WTC11 (cell line): Measurements from ENCODE around the gene CD40LG. TPM values are rescaled to one million over a fixed set of nuclear protein-coding genes. Genes with fewer than 3 reads are reported as not detected.

Experiments used
- SP1 ChIP-seq: sonication (generic); formaldehyde crosslinking; conservative IDR thresholded peaks from 2 replicates; pipeline ENCODE4 v1.8.1; 2022; ENCODE audit warnings: missing genetic modification reagents
- ZNF138 ChIP-seq: sonication (generic); formaldehyde crosslinking; conservative IDR thresholded peaks from 2 replicates; pipeline ENCODE4 v1.8.1; 2022; ENCODE audit warnings: mild to moderate bottlenecking, moderate library complexity, missing genetic modification reagents
- ZNF396 ChIP-seq: fragments of 250-450 bp; sonication (Bioruptor Pico); IDR thresholded peaks from 2 replicates; pipeline ENCODE4 v1.8.0; 2021; ENCODE audit warnings: mild to moderate bottlenecking, moderate library complexity, borderline replicate concordance
- ZNF423 ChIP-seq: fragments of 250-450 bp; sonication (Bioruptor Pico); IDR thresholded peaks from 2 replicates; pipeline ENCODE4 v2.1.2; 2022; ENCODE audit warnings: mild to moderate bottlenecking, moderate library complexity
- ZNF671 ChIP-seq: fragments of 250-450 bp; sonication (Bioruptor Pico); IDR thresholded peaks from 2 replicates; pipeline ENCODE4 v1.8.0; 2021; ENCODE audit warnings: mild to moderate bottlenecking
- total RNA-seq: library from RNA; stranded (reverse); gene quantifications from 3 replicates; pipeline ENCODE4 v1.2.3, GENCODE V29; 2021
- TF ChIP-seq, protein P1 (sequence below): sonication (generic); formaldehyde crosslinking; IDR thresholded peaks from 2 replicates; pipeline ENCODE4 v1.8.1; 2022; ENCODE audit warnings: mild to moderate bottlenecking, moderate library complexity, missing genetic modification reagents
- TF ChIP-seq, protein P2 (sequence below): sonication (generic); formaldehyde crosslinking; IDR thresholded peaks from 2 replicates; pipeline ENCODE4 v1.8.1; 2022; ENCODE audit warnings: low read depth, mild to moderate bottlenecking, moderate library complexity, missing genetic modification reagents, borderline replicate concordance
- TF ChIP-seq, protein P3 (sequence below): sonication (generic); formaldehyde crosslinking; IDR thresholded peaks from 2 replicates; pipeline ENCODE4 v1.8.0; 2022; ENCODE audit warnings: mild to moderate bottlenecking, missing genetic modification reagents
- TF ChIP-seq, protein P4 (sequence below): fragments of 250-450 bp; sonication (Bioruptor Pico); conservative IDR thresholded peaks from 2 replicates; pipeline ENCODE4 v1.9.0; 2021; ENCODE audit warnings: mild to moderate bottlenecking
- TF ChIP-seq, protein P5 (sequence below): fragments of 250-450 bp; sonication (Bioruptor Pico); IDR thresholded peaks from 2 replicates; pipeline ENCODE4 v2.1.2; 2022; ENCODE audit warnings: mild to moderate bottlenecking, moderate library complexity
- TF ChIP-seq, protein P6 (sequence below): sonication (generic); formaldehyde crosslinking; IDR thresholded peaks from 2 replicates; pipeline ENCODE4 v1.8.1; 2023; ENCODE audit warnings: mild to moderate bottlenecking, missing genetic modification reagents
- TF ChIP-seq, protein P7 (sequence below): sonication (generic); formaldehyde crosslinking; IDR thresholded peaks from 2 replicates; pipeline ENCODE4 v1.8.1; 2023; ENCODE audit warnings: mild to moderate bottlenecking, missing genetic modification reagents, borderline replicate concordance

CD40LG gene
- total RNA-seq, 1 experiment from 2014 or later: not detected

DNA sequence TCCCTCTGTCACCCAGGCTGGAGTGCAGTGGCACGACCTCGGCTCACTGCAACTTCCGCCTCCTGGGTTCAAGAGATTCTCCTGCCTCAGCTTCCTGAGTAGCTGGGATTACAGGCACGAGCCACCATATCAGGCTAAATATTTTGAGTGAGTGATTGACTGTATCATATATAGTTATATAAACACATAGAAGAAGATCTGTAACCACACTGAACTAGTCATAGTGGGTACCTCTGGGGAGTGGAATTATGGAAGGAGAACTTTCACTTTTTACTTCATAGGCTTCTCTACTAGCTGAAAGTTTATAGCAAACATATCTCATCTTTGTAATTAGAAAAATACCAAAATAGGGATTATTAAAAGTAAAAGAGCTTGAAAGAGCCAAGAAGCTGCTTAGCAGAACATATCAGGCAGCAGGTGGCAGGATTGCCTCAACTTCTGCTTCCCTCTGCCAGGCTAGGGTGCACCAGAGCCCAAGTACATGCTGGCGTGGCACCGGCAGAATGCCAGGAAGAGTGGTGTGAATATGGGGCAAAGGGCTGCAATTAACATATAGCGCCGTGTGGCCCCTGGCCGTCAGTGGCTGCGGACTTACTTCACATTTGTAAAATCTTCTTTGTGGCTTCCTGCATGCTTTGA lies 39.5 kb upstream of the CD40LG start (continued):
- TF ChIP-seq, protein P1, sequence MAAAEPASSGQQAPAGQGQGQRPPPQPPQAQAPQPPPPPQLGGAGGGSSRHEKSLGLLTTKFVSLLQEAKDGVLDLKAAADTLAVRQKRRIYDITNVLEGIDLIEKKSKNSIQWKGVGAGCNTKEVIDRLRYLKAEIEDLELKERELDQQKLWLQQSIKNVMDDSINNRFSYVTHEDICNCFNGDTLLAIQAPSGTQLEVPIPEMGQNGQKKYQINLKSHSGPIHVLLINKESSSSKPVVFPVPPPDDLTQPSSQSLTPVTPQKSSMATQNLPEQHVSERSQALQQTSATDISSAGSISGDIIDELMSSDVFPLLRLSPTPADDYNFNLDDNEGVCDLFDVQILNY (CRISPR knock-in tag): no peak
- no peak for TF ChIP-seq ZNF671
- TF ChIP-seq, protein P2, sequence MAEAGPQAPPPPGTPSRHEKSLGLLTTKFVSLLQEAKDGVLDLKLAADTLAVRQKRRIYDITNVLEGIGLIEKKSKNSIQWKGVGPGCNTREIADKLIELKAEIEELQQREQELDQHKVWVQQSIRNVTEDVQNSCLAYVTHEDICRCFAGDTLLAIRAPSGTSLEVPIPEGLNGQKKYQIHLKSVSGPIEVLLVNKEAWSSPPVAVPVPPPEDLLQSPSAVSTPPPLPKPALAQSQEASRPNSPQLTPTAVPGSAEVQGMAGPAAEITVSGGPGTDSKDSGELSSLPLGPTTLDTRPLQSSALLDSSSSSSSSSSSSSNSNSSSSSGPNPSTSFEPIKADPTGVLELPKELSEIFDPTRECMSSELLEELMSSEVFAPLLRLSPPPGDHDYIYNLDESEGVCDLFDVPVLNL (CRISPR knock-in tag): no peak
- TF ChIP-seq, protein P3, sequence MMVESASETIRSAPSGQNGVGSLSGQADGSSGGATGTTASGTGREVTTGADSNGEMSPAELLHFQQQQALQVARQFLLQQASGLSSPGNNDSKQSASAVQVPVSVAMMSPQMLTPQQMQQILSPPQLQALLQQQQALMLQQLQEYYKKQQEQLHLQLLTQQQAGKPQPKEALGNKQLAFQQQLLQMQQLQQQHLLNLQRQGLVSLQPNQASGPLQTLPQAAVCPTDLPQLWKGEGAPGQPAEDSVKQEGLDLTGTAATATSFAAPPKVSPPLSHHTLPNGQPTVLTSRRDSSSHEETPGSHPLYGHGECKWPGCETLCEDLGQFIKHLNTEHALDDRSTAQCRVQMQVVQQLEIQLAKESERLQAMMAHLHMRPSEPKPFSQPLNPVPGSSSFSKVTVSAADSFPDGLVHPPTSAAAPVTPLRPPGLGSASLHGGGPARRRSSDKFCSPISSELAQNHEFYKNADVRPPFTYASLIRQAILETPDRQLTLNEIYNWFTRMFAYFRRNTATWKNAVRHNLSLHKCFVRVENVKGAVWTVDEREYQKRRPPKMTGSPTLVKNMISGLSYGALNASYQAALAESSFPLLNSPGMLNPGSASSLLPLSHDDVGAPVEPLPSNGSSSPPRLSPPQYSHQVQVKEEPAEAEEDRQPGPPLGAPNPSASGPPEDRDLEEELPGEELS (CRISPR knock-in tag): no peak
- TF ChIP-seq, protein P4, sequence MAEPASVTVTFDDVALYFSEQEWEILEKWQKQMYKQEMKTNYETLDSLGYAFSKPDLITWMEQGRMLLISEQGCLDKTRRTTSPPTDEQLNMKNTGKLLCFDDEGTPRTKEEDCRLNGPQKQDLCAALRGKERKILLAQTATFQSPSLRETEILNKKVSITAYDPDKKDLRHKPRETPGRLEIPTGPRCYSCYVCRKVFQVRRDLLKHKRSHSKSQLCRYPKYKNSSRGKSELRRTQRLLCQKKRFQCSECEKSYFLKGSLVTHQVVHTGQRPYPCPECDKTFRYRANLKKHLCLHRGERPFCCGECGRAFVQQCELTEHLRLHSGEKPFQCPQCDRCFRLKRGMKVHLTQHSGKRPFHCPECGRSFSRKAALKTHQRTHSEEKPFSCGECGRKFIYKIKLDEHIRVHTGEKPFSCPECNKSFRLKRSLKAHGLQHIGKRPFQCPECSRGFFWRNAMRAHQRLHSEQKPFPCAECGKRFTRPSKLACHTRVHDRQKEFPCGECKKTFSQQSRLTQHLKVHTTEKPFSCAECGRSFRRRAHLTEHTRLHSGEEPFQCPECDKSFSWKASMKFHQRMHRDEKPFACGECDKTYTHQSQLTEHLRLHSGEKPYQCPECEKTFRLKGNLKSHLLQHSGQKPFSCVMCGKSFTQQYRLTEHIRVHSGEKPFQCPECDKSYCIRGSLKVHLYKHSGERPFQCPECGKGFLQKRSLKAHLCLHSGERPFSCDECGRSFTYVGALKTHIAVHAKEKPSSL: no peak
- TF ChIP-seq ZNF396 (CRISPR knock-in tag): no peak
- TF ChIP-seq ZNF423 (CRISPR knock-in tag): no peak
- TF ChIP-seq ZNF138: no peak
- TF ChIP-seq SP1 (CRISPR knock-in tag): no peak
- TF ChIP-seq, protein P5, sequence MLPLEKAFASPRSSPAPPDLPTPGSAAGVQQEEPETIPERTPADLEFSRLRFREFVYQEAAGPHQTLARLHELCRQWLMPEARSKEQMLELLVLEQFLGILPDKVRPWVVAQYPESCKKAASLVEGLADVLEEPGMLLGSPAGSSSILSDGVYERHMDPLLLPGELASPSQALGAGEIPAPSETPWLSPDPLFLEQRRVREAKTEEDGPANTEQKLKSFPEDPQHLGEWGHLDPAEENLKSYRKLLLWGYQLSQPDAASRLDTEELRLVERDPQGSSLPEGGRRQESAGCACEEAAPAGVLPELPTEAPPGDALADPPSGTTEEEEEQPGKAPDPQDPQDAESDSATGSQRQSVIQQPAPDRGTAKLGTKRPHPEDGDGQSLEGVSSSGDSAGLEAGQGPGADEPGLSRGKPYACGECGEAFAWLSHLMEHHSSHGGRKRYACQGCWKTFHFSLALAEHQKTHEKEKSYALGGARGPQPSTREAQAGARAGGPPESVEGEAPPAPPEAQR (CRISPR knock-in tag): no peak
- TF ChIP-seq, protein P6, sequence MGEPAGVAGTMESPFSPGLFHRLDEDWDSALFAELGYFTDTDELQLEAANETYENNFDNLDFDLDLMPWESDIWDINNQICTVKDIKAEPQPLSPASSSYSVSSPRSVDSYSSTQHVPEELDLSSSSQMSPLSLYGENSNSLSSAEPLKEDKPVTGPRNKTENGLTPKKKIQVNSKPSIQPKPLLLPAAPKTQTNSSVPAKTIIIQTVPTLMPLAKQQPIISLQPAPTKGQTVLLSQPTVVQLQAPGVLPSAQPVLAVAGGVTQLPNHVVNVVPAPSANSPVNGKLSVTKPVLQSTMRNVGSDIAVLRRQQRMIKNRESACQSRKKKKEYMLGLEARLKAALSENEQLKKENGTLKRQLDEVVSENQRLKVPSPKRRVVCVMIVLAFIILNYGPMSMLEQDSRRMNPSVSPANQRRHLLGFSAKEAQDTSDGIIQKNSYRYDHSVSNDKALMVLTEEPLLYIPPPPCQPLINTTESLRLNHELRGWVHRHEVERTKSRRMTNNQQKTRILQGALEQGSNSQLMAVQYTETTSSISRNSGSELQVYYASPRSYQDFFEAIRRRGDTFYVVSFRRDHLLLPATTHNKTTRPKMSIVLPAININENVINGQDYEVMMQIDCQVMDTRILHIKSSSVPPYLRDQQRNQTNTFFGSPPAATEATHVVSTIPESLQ: no peak
- TF ChIP-seq, protein P7, sequence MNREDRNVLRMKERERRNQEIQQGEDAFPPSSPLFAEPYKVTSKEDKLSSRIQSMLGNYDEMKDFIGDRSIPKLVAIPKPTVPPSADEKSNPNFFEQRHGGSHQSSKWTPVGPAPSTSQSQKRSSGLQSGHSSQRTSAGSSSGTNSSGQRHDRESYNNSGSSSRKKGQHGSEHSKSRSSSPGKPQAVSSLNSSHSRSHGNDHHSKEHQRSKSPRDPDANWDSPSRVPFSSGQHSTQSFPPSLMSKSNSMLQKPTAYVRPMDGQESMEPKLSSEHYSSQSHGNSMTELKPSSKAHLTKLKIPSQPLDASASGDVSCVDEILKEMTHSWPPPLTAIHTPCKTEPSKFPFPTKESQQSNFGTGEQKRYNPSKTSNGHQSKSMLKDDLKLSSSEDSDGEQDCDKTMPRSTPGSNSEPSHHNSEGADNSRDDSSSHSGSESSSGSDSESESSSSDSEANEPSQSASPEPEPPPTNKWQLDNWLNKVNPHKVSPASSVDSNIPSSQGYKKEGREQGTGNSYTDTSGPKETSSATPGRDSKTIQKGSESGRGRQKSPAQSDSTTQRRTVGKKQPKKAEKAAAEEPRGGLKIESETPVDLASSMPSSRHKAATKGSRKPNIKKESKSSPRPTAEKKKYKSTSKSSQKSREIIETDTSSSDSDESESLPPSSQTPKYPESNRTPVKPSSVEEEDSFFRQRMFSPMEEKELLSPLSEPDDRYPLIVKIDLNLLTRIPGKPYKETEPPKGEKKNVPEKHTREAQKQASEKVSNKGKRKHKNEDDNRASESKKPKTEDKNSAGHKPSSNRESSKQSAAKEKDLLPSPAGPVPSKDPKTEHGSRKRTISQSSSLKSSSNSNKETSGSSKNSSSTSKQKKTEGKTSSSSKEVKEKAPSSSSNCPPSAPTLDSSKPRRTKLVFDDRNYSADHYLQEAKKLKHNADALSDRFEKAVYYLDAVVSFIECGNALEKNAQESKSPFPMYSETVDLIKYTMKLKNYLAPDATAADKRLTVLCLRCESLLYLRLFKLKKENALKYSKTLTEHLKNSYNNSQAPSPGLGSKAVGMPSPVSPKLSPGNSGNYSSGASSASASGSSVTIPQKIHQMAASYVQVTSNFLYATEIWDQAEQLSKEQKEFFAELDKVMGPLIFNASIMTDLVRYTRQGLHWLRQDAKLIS (CRISPR knock-in tag): no peak
